K562 (cell line): ENCODE results near the gene SEMA6C. TPM values are rescaled to one million over a fixed set of nuclear protein-coding genes. Genes with fewer than 3 reads are reported as not detected.

Experiments used
- CHD4 ChIP-seq: fragments of 200-600 bp; sonication (generic); IDR thresholded peaks from 3 replicates; pipeline ENCODE4 v1.6.1; 2012; ENCODE audit warnings: low read depth, mild to moderate bottlenecking, mixed read lengths, low read length, inconsistent platforms; ENCODE audit not compliant: insufficient read depth, insufficient replicate concordance, poor library complexity, severe bottlenecking
- CREB5 ChIP-seq: fragments of 250-450 bp; sonication (Bioruptor Pico); IDR thresholded peaks from 2 replicates; pipeline ENCODE4 v1.5.0; 2020; ENCODE audit warnings: mild to moderate bottlenecking
- HNRNPLL ChIP-seq: fragments of 200-400 bp; formaldehyde crosslinking; IDR thresholded peaks from 2 replicates; pipeline ENCODE4 v1.6.1; 2017; ENCODE audit warnings: low read length, low read depth, mild to moderate bottlenecking; ENCODE audit not compliant: poor library complexity, severe bottlenecking
- MAFF ChIP-seq: IDR thresholded peaks from 2 replicates; pipeline ENCODE4 v1.6.1; 2012; ENCODE audit warnings: low read length, improper control_type of control experiment
- MXD1 ChIP-seq: fragments of 250-450 bp; sonication (Bioruptor Pico); IDR thresholded peaks from 2 replicates; pipeline ENCODE4 v1.8.0; 2021; ENCODE audit warnings: borderline replicate concordance, mild to moderate bottlenecking, moderate library complexity; ENCODE audit not compliant: poor library complexity, severe bottlenecking
- RBM39 ChIP-seq: fragments of 200-400 bp; formaldehyde crosslinking; optimal IDR thresholded peaks from 2 replicates; pipeline ENCODE3; 2018; ENCODE audit warnings: low read depth, low read length
- THAP12 ChIP-seq: fragments of 250-450 bp; sonication (Bioruptor Pico); IDR thresholded peaks from 2 replicates; pipeline ENCODE4 v1.9.0; 2021; ENCODE audit warnings: mild to moderate bottlenecking, inconsistent platforms
- YBX1 ChIP-seq: fragments of 450-650 bp; IDR thresholded peaks from 2 replicates; pipeline ENCODE4 v1.7.1; 2016; ENCODE audit warnings: mild to moderate bottlenecking
- ZFP30 ChIP-seq: fragments of 250-450 bp; sonication (Bioruptor Pico); IDR thresholded peaks from 2 replicates; pipeline ENCODE4 v1.8.0; 2022; ENCODE audit warnings: moderate library complexity, mild to moderate bottlenecking, inconsistent platforms, borderline replicate concordance
- ZNF280A ChIP-seq: fragments of 450-650 bp; IDR thresholded peaks from 2 replicates; pipeline ENCODE4 v1.6.1; 2018; ENCODE audit warnings: mild to moderate bottlenecking, low read depth; ENCODE audit not compliant: partially characterized antibody
- ZNF584 ChIP-seq: fragments of 200-800 bp; sonication (Bioruptor generic); IDR thresholded peaks from 2 replicates; pipeline ENCODE4 v1.6.1; 2016; ENCODE audit warnings: low read depth, mild to moderate bottlenecking, missing genetic modification characterization, missing compliant biosample characterization
- ZNF592 ChIP-seq: fragments of 450-650 bp; IDR thresholded peaks from 2 replicates; pipeline ENCODE4 v1.6.1; 2017; ENCODE audit warnings: antibody characterized with exemption, mild to moderate bottlenecking
- polyA plus RNA-seq, 8 experiments: library from polyadenylated mRNA; depleted of rRNA in 4 of 8; stranded (reverse) in 5 of 8; unstranded in 3 of 8; fragments of >200 nt; fragmentation: Nextera tagmentation in 2 of 8; fragmentation: Illumina TruSeq in 1 of 8; extraction: Ambion mirVana in 2 of 8; extraction: Trizol in 1 of 8; gene quantifications; 2 replicates each; pipeline versions ENCODE4 v1.2.1 to v1.2.3, GENCODE V29; 2011 to 2014; ENCODE audit warnings: inconsistent platforms in 1 of 8, missing spikeins in 1 of 8
- total RNA-seq, 7 experiments: library from RNA; depleted of rRNA in 6 of 7; stranded (reverse); fragments of >200 nt in 6 of 7; fragmentation: Illumina TruSeq in 2 of 7; extraction: Trizol in 2 of 7; gene quantifications; 2 replicates each; pipeline versions ENCODE4 v1.2.1 to v1.2.3, GENCODE V29; 2011 to 2021; ENCODE audit warnings: low replicate concordance in 1 of 7

Gene SEMA6C
- total and polyA plus RNA-seq, 9 of the 15 experiments (the other 6 are each of a cell fraction or from before 2014, with no cell fraction given) = 0.03 to 4.6 (median 0.95) TPM

GRCh38 chr1:151165281-151165737 lies 18.9 kb upstream of the SEMA6C start (continued):
- no peak for TF ChIP-seq CREB5 (CRISPR knock-in tag)
- no peak for TF ChIP-seq YBX1
- TF ChIP-seq RBM39 = no peak
- no peak for TF ChIP-seq MAFF
- TF ChIP-seq THAP12 (CRISPR knock-in tag) = no peak
- TF ChIP-seq CHD4 = no peak
- TF ChIP-seq MXD1 = no peak
- no peak for TF ChIP-seq ZNF584
- TF ChIP-seq ZFP30 (CRISPR knock-in tag) = no peak
- no peak for TF ChIP-seq HNRNPLL
- no peak; the same call in 1 of the 2 replicates for TF ChIP-seq ZNF592
- TF ChIP-seq ZNF280A = no peak
